Measurements from ENCODE around the gene CD33. TPM values are rescaled to one million over a fixed set of nuclear protein-coding genes. Genes with fewer than 3 reads are reported as not detected.

Gene CD33
- total and polyA plus RNA-seq, 9 of the 15 experiments (the other 6 are each of a cell fraction or from before 2014, with no cell fraction given), result 36.1 to 88.6 (median 49.6) TPM

DNA sequence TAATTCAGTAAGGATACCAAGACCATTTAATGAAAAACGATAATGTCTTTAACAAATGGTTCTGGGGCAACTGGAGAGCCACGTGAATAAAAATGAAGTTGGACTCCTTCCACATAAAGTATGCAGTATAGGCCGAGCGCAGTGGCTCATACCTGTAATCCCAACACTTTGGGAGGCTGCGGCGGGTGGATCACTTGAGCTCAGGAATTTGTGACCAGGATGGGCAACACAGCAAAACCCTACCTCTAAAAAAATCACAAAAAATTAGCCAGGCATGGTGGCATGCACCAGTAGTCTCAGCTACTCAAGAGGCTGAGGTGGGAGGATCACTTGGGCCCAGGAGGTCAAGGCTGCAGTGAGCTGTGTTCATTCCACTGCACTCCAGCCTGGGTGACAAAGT is 20.6 kb upstream of the CD33 start (continued):
- TF ChIP-seq ZNF76 (CRISPR knock-in tag; IDR thresholded peaks at IDR 0.05; ENCODE audit: borderline replicate concordance), result no peak

DNA sequence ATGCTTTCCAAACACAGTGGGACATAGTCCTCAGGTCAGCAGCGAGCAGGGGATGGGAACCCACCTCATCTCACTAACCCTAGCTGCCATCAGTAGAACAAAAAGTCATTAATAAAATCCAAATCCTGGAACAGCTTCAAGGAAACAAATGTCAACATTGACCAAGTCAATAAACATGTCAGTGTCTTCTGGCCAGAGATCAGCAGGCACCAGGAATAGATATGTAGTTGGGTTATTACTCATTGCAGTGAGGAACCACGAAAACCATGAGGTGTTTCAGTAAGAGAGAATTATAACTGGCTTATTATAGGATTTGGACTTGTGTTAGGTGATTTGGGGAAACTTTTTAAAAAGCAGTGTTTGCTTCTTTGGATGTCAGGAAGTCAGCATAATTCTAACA is 17.1 kb upstream of the CD33 start:
- 12% methylated on average over 2 of the region's 2 CpGs for WGBS (ENCODE audit: insufficient coverage, low coverage, missing lambda C conversion rate)
- FAIRE-seq (no peak), ATAC-seq (no peak), DNase-seq (ENCODE audit: extremely low read depth in 1 of 4, low spot score in 3 of 4) (no peak)
- no peaks in the 10 kb centered on the region for H3K9me1 ChIP-seq (ENCODE audit: control insufficient read depth, insufficient read depth, low read length)
- no peak overlapping the region for H3K27ac ChIP-seq (ENCODE audit: extremely low read depth, low read depth, low read length)
- BruUV-seq (replicated peaks), result no TSS peak
- no peaks in the 10 kb centered on the region for H3K9me3 ChIP-seq (replicated peaks; ENCODE audit: control insufficient read depth, insufficient read depth, low read depth, low read length)
- no peaks in the 10 kb centered on the region for H3K79me2 ChIP-seq (ENCODE audit: control insufficient read depth, insufficient read depth, low read length)
- ChIA-PET CTCF (ENCODE audit: low intra/inter-chr PET ratio) (no interaction called here), POLR2A (no interaction called here)
- H3K9ac ChIP-seq (ENCODE audit: insufficient read depth in 1 of 2, low read depth in 2 of 2, low read length in 2 of 2), result no peak overlapping the region
- H3K36me3 ChIP-seq (ENCODE audit: control insufficient read depth, insufficient read depth, low read length), result no peaks in the 10 kb centered on the region
- H3K4me3 ChIP-seq, result no peak overlapping the region
- H4K20me1 ChIP-seq (replicated peaks; ENCODE audit: control insufficient read depth, insufficient read depth, low read length), result no peaks in the 10 kb centered on the region
- in situ Hi-C loops (cut with MboI) (no loop called here), intact Hi-C loops (cut with micrococcal nuclease) (no loop called here)
- H2AFZ ChIP-seq (ENCODE audit: low read depth, low read length), result no peak overlapping the region
- no peak overlapping the region for H3K4me2 ChIP-seq (ENCODE audit: insufficient read depth, low read length)
- H3K4me1 ChIP-seq (replicated peaks in 1 of 2; ENCODE audit: control insufficient read depth in 2 of 2, insufficient read depth in 2 of 2, low read length in 2 of 2), result peaks cover 0 to 8% of the 10 kb centered on the region in 2 experiments; a peak in 1 of 5 replicates
- H3K27me3 ChIP-seq (ENCODE audit: control insufficient read depth in 2 of 2, insufficient read depth in 2 of 2, low read length in 2 of 2), result peaks cover 0 to 5% of the 10 kb centered on the region in 2 experiments; a peak in 2 of 5 replicates
- TF ChIP-seq CBX8 (IDR thresholded peaks at IDR 0.05; ENCODE audit: borderline replicate concordance, extremely low read depth, low read depth, low read length, poor library complexity, severe bottlenecking), result no peak
- no peak for TF ChIP-seq PHB2 (IDR thresholded peaks at IDR 0.05; ENCODE audit: low read depth)
- no peak for TF ChIP-seq MED1 (CRISPR knock-in tag; IDR thresholded peaks at IDR 0.05; ENCODE audit: borderline replicate concordance)
- TF ChIP-seq, protein P1, sequence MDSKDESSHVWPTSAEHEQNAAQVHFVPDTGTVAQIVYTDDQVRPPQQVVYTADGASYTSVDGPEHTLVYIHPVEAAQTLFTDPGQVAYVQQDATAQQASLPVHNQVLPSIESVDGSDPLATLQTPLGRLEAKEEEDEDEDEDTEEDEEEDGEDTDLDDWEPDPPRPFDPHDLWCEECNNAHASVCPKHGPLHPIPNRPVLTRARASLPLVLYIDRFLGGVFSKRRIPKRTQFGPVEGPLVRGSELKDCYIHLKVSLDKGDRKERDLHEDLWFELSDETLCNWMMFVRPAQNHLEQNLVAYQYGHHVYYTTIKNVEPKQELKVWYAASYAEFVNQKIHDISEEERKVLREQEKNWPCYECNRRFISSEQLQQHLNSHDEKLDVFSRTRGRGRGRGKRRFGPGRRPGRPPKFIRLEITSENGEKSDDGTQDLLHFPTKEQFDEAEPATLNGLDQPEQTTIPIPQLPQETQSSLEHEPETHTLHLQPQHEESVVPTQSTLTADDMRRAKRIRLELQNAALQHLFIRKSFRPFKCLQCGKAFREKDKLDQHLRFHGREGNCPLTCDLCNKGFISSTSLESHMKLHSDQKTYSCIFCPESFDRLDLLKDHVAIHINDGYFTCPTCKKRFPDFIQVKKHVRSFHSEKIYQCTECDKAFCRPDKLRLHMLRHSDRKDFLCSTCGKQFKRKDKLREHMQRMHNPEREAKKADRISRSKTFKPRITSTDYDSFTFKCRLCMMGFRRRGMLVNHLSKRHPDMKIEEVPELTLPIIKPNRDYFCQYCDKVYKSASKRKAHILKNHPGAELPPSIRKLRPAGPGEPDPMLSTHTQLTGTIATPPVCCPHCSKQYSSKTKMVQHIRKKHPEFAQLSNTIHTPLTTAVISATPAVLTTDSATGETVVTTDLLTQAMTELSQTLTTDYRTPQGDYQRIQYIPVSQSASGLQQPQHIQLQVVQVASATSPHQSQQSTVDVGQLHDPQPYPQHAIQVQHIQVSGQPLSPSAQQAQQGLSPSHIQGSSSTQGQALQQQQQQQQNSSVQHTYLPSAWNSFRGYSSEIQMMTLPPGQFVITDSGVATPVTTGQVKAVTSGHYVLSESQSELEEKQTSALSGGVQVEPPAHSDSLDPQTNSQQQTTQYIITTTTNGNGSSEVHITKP (IDR thresholded peaks at IDR 0.05; ENCODE audit: partially characterized antibody), result no peak
- TF ChIP-seq SMARCC2 (IDR thresholded peaks at IDR 0.05; ENCODE audit: low read depth), result no peak
- no peak for TF ChIP-seq NR1H2 (CRISPR knock-in tag; IDR thresholded peaks at IDR 0.05)
- TF ChIP-seq, protein P2, sequence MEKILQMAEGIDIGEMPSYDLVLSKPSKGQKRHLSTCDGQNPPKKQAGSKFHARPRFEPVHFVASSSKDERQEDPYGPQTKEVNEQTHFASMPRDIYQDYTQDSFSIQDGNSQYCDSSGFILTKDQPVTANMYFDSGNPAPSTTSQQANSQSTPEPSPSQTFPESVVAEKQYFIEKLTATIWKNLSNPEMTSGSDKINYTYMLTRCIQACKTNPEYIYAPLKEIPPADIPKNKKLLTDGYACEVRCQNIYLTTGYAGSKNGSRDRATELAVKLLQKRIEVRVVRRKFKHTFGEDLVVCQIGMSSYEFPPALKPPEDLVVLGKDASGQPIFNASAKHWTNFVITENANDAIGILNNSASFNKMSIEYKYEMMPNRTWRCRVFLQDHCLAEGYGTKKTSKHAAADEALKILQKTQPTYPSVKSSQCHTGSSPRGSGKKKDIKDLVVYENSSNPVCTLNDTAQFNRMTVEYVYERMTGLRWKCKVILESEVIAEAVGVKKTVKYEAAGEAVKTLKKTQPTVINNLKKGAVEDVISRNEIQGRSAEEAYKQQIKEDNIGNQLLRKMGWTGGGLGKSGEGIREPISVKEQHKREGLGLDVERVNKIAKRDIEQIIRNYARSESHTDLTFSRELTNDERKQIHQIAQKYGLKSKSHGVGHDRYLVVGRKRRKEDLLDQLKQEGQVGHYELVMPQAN (IDR thresholded peaks at IDR 0.05; ENCODE audit: borderline replicate concordance), result no peak
- TF ChIP-seq, protein P3, sequence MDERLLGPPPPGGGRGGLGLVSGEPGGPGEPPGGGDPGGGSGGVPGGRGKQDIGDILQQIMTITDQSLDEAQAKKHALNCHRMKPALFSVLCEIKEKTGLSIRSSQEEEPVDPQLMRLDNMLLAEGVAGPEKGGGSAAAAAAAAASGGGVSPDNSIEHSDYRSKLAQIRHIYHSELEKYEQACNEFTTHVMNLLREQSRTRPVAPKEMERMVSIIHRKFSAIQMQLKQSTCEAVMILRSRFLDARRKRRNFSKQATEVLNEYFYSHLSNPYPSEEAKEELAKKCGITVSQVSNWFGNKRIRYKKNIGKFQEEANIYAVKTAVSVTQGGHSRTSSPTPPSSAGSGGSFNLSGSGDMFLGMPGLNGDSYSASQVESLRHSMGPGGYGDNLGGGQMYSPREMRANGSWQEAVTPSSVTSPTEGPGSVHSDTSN (CRISPR knock-in tag; IDR thresholded peaks at IDR 0.05; ENCODE audit: low read depth), result no peak
- TF ChIP-seq, protein P3 (tag; conservative IDR thresholded peaks at IDR 0.05; ENCODE audit: low read depth), result 0 out of 2 replicates have a peak, but pooled peaks have one; percentile 38
- peak; percentile 29 for TF ChIP-seq MEIS2 (IDR thresholded peaks at IDR 0.05; ENCODE audit: partially characterized antibody)
- TF ChIP-seq ZNF507 (tag; conservative IDR thresholded peaks at IDR 0.05), result no peak
- no peak for TF ChIP-seq ZNF175 (CRISPR knock-in tag; IDR thresholded peaks at IDR 0.05; ENCODE audit: low read depth)
